Measurements from ENCODE around the gene APAF1. TPM values are rescaled to one million over a fixed set of nuclear protein-coding genes. Genes with fewer than 3 reads are reported as not detected.

The APAF1 gene
- total RNA-seq, 1 experiment from 2014 or later = 19.3 TPM

- CTCF ChIA-PET = no interaction called here
- H3K4me1 Mint-ChIP-seq = no peaks in the 10 kb centered on the region
- no peaks in the 10 kb centered on the region for H3K36me3 Mint-ChIP-seq
- no peak for ATAC-seq
- H3K27ac Mint-ChIP-seq = no peak overlapping the region
- no peak for DNase-seq (ENCODE audit: low spot score)
- no peaks in the 10 kb centered on the region for H3K9me3 Mint-ChIP-seq
- no peak for TF ChIP-seq ZNF281 (CRISPR knock-in tag; IDR thresholded peaks at IDR 0.05)
- TF ChIP-seq GRHL2 (CRISPR knock-in tag; IDR thresholded peaks at IDR 0.05; ENCODE audit: insufficient replicate concordance, severe bottlenecking) = no peak
- TF ChIP-seq EMX1 (CRISPR knock-in tag; IDR thresholded peaks at IDR 0.05) = no peak
- TF ChIP-seq OVOL2 (CRISPR knock-in tag; IDR thresholded peaks at IDR 0.05; ENCODE audit: borderline replicate concordance) = no peak
- no peak for TF ChIP-seq CTCF (IDR thresholded peaks at IDR 0.05)
- TF ChIP-seq JUN (CRISPR knock-in tag; IDR thresholded peaks at IDR 0.05) = no peak
- no peak for TF ChIP-seq FOXK1 (CRISPR knock-in tag; IDR thresholded peaks at IDR 0.05)
- TF ChIP-seq, protein P1, sequence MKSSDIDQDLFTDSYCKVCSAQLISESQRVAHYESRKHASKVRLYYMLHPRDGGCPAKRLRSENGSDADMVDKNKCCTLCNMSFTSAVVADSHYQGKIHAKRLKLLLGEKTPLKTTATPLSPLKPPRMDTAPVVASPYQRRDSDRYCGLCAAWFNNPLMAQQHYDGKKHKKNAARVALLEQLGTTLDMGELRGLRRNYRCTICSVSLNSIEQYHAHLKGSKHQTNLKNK (CRISPR knock-in tag; IDR thresholded peaks at IDR 0.05) = no peak
- TF ChIP-seq ETV6 (CRISPR knock-in tag; IDR thresholded peaks at IDR 0.05) = no peak
- TF ChIP-seq SP1 (CRISPR knock-in tag; conservative IDR thresholded peaks at IDR 0.05) = no peak
- TF ChIP-seq, protein P2, sequence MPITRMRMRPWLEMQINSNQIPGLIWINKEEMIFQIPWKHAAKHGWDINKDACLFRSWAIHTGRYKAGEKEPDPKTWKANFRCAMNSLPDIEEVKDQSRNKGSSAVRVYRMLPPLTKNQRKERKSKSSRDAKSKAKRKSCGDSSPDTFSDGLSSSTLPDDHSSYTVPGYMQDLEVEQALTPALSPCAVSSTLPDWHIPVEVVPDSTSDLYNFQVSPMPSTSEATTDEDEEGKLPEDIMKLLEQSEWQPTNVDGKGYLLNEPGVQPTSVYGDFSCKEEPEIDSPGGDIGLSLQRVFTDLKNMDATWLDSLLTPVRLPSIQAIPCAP (CRISPR knock-in tag; IDR thresholded peaks at IDR 0.05) = no peak
- TF ChIP-seq USF2 (CRISPR knock-in tag; IDR thresholded peaks at IDR 0.05) = no peak
- TF ChIP-seq CBFB (CRISPR knock-in tag; IDR thresholded peaks at IDR 0.05; ENCODE audit: low read depth) = no peak
- TF ChIP-seq, protein P3, sequence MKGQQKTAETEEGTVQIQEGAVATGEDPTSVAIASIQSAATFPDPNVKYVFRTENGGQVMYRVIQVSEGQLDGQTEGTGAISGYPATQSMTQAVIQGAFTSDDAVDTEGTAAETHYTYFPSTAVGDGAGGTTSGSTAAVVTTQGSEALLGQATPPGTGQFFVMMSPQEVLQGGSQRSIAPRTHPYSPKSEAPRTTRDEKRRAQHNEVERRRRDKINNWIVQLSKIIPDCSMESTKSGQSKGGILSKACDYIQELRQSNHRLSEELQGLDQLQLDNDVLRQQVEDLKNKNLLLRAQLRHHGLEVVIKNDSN (CRISPR knock-in tag; IDR thresholded peaks at IDR 0.05) = no peak
- H3K27me3 Mint-ChIP-seq (ENCODE audit: low read depth) = no peaks in the 10 kb centered on the region
- POLR2A ChIA-PET = no interaction called here
- no peak overlapping the region for H3K4me3 Mint-ChIP-seq
These were observed 69.3 kb downstream of the APAF1 start for GRCh38 chr12:98714426-98714825.

DNA sequence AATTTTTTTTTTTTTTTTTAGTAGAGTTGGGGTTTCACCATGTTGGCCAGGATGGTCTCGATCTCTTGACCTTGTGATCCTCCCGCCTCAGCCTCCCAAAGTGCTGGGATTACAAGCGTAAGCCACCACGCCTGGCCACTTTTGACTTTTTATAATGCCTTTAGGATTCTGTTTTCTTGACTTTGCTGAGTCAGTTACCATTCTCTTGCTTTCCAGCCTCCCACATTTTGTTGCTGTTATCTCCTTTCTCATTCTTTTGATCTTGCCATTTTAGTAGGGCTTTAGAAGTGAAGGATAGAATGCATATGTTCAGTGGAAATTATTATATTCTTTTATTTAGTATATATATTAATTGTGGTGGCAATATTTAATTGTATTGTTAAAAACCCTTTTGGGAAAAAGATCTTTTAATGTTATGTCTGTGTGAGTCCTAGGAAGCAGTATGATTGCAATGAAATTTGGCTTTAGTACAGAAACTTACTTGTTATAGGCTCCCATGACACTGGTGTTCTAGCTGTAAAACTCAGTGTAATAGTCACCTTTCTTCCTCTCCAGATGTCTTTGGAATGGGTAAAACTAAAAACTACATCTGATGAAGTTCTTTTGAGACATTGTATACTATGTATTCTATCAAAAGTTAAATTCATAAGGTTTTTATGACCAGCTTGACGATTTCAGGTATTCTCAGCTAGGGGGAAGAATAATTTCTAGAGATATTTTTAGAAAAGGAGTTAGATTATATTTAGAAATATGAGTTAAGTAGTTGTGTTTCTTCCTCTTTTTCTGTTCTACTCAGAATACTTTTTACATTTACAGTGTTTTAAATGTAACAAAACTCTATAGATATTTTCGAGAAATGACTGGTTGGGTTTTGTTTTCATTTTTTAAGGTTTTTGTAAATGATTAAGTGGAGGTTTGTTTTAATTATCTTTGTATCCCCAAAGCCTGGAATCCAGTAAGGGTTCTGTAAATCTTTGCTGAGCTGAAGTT is 74.7 kb downstream of the APAF1 start:
- Mint-ChIP-seq H3K4me1 (no peaks in the 10 kb centered on the region), H3K27me3 (ENCODE audit: low read depth) (no peaks in the 10 kb centered on the region), H3K36me3 (no peaks in the 10 kb centered on the region), H3K9me3 (no peaks in the 10 kb centered on the region), H3K27ac (no peak overlapping the region), H3K4me3 (no peak overlapping the region)
- no peak for DNase-seq (ENCODE audit: low spot score)
- CTCF ChIA-PET = no interaction called here
- POLR2A ChIA-PET = no interaction called here
- no peak for ATAC-seq
- TF ChIP-seq RORB (CRISPR knock-in tag; IDR thresholded peaks at IDR 0.05) (no peak), PRDM15 (CRISPR knock-in tag; IDR thresholded peaks at IDR 0.05) (no peak), MYBL2 (CRISPR knock-in tag; IDR thresholded peaks at IDR 0.05) (no peak), ZNF263 (CRISPR knock-in tag; IDR thresholded peaks at IDR 0.05; ENCODE audit: low read depth) (no peak), NR2C2 (CRISPR knock-in tag; IDR thresholded peaks at IDR 0.05) (no peak), EMX1 (CRISPR knock-in tag; IDR thresholded peaks at IDR 0.05) (no peak), ZNF423 (CRISPR knock-in tag; IDR thresholded peaks at IDR 0.05) (no peak)
- TF ChIP-seq, protein P2 (CRISPR knock-in tag; IDR thresholded peaks at IDR 0.05) = no peak
